Measurements from ENCODE around the gene SYNJ1. TPM values are rescaled to one million over a fixed set of nuclear protein-coding genes. Genes with fewer than 3 reads are reported as not detected.
A peak's percentile ranks its signal among the peaks of the same experiment; 100 is the strongest.

Gene SYNJ1
- total and polyA plus RNA-seq, 2 of the 13 experiments (the other 11 are each of a cell fraction or from before 2014, with no cell fraction given): 2.0 to 2.7 TPM

DNA sequence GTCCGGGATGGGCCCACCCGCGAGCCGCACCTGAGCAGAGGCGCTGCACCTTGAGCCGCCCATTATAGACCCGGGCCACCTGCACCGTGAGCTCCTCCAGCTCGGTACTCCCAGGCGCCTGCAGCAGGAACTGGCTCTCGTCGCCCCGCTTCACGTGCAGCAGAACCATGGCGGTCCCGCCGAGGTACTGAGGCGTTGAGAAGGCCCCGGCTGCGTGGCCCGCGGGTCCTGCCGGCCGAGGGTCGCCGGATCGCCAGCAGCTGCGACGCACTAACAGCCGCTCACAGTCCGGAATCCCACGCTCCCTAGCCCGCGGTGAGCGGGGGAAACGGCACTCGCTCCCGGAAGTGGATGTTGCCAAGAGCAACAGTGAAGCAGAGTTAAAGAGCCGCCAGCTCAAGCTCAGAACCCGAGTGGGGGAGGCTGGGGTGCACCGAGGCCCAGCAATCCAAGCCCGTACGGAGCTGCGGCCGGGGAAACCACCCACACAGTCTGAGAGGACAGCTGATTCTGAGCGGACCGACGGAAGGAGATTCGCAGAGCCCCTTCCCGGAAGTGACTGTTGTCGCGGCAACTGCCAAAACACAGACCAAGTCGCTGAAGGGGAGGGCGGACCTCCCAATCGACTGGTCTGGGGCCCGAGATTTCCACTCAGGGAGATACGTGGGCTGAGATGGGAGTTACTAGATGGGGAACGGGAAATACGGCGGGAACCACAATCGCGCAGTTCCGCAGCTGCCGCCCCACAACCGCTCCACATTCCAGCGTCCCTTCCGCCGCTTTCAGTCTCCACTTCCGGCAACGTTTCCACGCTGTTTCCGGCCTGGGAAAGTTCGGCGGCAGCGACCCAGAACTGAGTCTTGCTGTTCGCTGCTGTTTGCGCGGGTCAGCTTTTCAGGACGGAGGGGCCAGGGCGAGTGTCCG, 115.5 kb downstream of the SYNJ1 start, which contains the start of gene CFAP298 (continued):
- TF ChIP-seq, protein P1, sequence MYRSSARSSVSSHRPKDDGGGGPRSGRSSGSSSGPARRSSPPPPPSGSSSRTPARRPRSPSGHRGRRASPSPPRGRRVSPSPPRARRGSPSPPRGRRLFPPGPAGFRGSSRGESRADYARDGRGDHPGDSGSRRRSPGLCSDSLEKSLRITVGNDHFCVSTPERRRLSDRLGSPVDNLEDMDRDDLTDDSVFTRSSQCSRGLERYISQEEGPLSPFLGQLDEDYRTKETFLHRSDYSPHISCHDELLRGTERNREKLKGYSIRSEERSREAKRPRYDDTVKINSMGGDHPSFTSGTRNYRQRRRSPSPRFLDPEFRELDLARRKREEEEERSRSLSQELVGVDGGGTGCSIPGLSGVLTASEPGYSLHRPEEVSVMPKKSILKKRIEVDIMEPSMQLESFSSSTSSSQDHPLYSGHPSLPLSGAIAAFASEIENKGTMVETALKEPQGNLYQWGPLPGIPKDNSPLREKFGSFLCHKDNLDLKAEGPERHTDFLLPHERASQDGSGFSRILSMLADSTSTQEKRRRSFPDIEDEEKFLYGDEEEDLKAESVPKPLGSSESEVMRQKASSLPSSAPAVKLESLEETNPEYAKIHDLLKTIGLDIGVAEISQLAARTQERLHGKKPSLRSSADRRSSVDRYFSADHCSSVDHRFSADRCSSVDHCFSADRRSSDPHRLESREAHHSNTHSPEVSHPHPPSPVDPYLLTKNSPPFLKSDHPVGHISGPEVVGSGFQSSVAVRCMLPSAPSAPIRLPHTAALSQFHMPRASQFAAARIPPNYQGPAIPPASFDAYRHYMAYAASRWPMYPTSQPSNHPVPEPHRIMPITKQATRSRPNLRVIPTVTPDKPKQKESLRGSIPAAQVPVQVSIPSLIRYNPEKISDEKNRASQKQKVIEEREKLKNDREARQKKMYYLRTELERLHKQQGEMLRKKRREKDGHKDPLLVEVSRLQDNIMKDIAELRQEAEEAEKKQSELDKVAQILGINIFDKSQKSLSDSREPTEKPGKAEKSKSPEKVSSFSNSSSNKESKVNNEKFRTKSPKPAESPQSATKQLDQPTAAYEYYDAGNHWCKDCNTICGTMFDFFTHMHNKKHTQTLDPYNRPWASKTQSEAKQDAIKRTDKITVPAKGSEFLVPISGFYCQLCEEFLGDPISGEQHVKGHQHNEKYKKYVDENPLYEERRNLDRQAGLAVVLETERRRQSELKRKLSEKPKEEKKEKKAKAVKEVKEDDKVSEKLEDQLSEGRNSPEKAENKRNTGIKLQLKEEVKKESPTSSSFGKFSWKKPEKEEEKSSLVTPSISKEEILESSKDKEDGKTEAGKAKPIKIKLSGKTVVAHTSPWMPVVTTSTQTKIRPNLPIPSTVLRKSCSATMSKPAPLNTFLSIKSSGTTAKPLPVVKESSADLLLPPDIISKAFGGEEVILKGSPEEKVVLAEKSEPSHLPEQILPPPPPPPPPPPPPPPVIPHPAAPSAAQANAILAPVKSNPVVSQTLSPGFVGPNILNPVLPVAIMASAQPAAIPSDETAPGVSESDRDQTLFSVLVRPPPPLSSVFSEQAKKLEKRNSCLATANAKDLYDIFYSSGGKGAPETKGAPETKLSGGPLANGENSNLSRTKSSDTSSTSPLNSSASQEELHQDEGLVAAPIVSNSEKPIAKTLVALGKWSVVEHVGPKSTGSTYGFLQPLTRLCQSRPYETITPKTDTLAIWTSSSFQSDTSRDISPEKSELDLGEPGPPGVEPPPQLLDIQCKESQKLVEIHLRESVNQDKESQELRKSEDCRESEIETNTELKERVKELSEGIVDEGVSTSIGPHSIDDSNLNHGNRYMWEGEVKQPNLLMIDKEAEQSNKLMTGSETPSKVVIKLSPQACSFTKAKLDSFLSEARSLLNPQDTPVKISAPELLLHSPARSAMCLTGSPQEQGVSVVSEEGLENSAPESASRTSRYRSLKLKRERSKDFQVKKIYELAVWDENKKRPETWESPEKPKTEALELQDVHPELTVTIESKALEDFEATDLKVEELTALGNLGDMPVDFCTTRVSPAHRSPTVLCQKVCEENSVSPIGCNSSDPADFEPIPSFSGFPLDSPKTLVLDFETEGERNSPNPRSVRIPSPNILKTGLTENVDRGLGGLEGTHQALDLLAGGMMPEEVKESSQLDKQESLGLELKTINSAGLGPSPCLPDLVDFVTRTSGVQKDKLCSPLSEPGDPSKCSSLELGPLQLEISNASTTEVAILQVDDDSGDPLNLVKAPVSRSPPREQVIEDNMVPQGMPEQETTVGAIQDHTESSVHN (CRISPR knock-in tag; IDR thresholded peaks at IDR 0.05): peak; percentile 67; the same call in 1 of the 2 replicates
- TF ChIP-seq MBD4 (IDR thresholded peaks at IDR 0.05; ENCODE audit: borderline replicate concordance, low read length): no peak
- no peak; the same call in 1 of the 2 replicates for TF ChIP-seq TMF1 (CRISPR knock-in tag; IDR thresholded peaks at IDR 0.05; ENCODE audit: low read depth)
- TF ChIP-seq ARID2 (CRISPR knock-in tag; IDR thresholded peaks at IDR 0.05; ENCODE audit: borderline replicate concordance): 0 out of 2 replicates have a peak, but pooled peaks have one; percentile 13
- no peak; the same call in 1 of the 2 replicates for TF ChIP-seq REL (CRISPR knock-in tag; conservative IDR thresholded peaks at IDR 0.05)
- TF ChIP-seq ZFP82 (CRISPR knock-in tag; IDR thresholded peaks at IDR 0.05; ENCODE audit: borderline replicate concordance): no peak
- no peak for TF ChIP-seq MEF2D (CRISPR knock-in tag; IDR thresholded peaks at IDR 0.05)
- peak; percentile 69 for TF ChIP-seq MED13 (CRISPR knock-in tag; IDR thresholded peaks at IDR 0.05)
- TF ChIP-seq NONO (IDR thresholded peaks at IDR 0.05): no peak
- peak; percentile 93 for TF ChIP-seq NONO (CRISPR knock-in tag; conservative IDR thresholded peaks at IDR 0.05)
- TF ChIP-seq KDM6A (CRISPR knock-in tag; IDR thresholded peaks at IDR 0.05; ENCODE audit: low read depth): no peak
- TF ChIP-seq ELF4 (CRISPR knock-in tag; IDR thresholded peaks at IDR 0.05; ENCODE audit: borderline replicate concordance): no peak; the same call in 1 of the 2 replicates
- TF ChIP-seq ZNF672 (CRISPR knock-in tag; IDR thresholded peaks at IDR 0.05): peak; percentile 92
- TF ChIP-seq, protein P2, sequence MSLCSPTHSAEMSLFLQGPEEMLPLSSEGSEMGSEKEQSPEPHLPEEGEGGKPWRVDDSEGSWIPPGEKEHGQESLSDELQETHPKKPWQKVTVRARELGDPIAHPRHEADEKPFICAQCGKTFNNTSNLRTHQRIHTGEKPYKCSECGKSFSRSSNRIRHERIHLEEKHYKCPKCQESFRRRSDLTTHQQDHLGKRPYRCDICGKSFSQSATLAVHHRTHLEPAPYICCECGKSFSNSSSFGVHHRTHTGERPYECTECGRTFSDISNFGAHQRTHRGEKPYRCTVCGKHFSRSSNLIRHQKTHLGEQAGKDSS (CRISPR knock-in tag; IDR thresholded peaks at IDR 0.05; ENCODE audit: borderline replicate concordance, low read depth): no peak; the same call in 1 of the 2 replicates
- 0 out of 2 replicates have a peak, but pooled peaks have one; percentile 44 for TF ChIP-seq ZNF24 (IDR thresholded peaks at IDR 0.05)
- TF ChIP-seq ZNF720 (CRISPR knock-in tag; IDR thresholded peaks at IDR 0.05): no peak; the same call in 1 of the 2 replicates
- no peak; the same call in 1 of the 2 replicates for TF ChIP-seq GATAD2A (CRISPR knock-in tag; IDR thresholded peaks at IDR 0.05)
- TF ChIP-seq, protein P3, sequence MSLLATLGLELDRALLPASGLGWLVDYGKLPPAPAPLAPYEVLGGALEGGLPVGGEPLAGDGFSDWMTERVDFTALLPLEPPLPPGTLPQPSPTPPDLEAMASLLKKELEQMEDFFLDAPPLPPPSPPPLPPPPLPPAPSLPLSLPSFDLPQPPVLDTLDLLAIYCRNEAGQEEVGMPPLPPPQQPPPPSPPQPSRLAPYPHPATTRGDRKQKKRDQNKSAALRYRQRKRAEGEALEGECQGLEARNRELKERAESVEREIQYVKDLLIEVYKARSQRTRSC (CRISPR knock-in tag; IDR thresholded peaks at IDR 0.05; ENCODE audit: low read depth): no peak
- 0 out of 2 replicates have a peak, but pooled peaks have one; percentile 15 for TF ChIP-seq ZNF746 (CRISPR knock-in tag; IDR thresholded peaks at IDR 0.05)
- no peak for TF ChIP-seq ZNF282 (IDR thresholded peaks at IDR 0.05; ENCODE audit: partially characterized antibody)
